ENCODE results near the gene LMBRD1.

DNA sequence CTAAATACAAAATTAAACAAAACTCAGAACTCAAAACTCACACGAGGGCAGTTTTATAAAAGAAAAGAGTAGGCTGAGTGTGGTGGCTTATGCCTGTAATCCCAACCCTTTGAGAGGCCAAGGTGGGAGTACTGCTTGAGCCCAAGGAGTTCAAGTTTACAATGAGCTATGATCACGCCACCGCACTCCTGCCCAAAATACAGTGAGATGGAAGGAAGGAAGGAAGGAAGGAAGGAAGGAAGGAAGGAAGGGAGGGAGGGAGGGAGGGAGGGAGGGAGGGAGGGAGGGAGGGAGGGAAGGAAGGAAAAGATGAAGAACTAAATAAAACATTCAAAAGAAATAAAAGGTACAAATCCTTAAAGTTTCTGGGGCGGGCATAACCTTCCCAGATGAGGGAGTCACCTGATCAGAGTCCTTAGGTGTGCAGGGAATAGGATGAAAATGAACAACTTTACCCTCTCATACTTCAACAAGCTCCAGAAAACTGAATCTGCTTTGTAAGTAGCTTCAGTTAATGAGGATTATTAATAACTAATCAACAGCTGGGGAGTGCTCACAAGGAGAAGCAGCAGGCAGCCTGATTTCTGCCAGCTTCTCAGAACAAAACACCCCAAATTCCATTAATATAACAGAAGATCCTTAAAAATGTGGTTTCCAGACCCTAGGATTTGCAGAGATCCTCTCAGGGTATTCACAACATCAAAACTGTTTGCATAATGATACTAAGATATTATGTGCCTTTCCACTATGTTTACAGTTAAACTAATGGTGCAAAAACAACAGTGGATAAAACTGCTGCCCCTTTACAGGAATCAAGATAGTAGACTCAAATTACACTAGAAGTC lies 21.8 kb downstream of the LMBRD1 start:
- TF ChIP-seq CTCF (conservative IDR thresholded peaks at IDR 0.05; ENCODE audit: low read length) = no peak
- no peak for TF ChIP-seq EZH2phosphoT487 (IDR thresholded peaks at IDR 0.05; ENCODE audit: borderline replicate concordance, low read depth, low read length)

Data from OCI-LY7 (cell line).